DOHH2 (cell line): ENCODE results near the gene DCST2.

Experiments
- H3F3A ChIP-seq: fragments of 200-600 bp; sonication (generic), shearing (Covaris generic); 2 replicates; pipeline ENCODE4 v1.6.0; 2016; ENCODE audit warnings: antibody characterized with exemption, mild to moderate bottlenecking; ENCODE audit not compliant: control insufficient read depth, insufficient read depth
- H3K27ac ChIP-seq: fragments of 200-600 bp; sonication (generic); 2 replicates; pipeline ENCODE4 v1.5.1; 2014; ENCODE audit warnings: low read depth, mild to moderate bottlenecking, low read length, moderate library complexity
- H3K27me3 ChIP-seq: fragments of 200-600 bp; sonication (generic); 2 replicates; pipeline ENCODE4 v1.6.1; 2014; ENCODE audit warnings: mild to moderate bottlenecking, low read length, mixed read lengths; ENCODE audit not compliant: control insufficient read depth
- H3K36me3 ChIP-seq: fragments of 200-600 bp; sonication (generic); 2 replicates; pipeline ENCODE4 v1.6.1; 2014; ENCODE audit warnings: mild to moderate bottlenecking, low read length, moderate library complexity, mixed read lengths; ENCODE audit not compliant: control insufficient read depth
- H3K4me1 ChIP-seq: fragments of 200-600 bp; sonication (generic); 2 replicates; pipeline ENCODE4 v1.6.1; 2014; ENCODE audit warnings: mild to moderate bottlenecking, low read length, mixed read lengths; ENCODE audit not compliant: control insufficient read depth
- H3K4me2 ChIP-seq: fragments of 200-600 bp; sonication (generic); 2 replicates; pipeline ENCODE4 v1.6.0; 2014; ENCODE audit warnings: mild to moderate bottlenecking, low read length, moderate library complexity
- H3K4me3 ChIP-seq: fragments of 200-600 bp; sonication (generic); 2 replicates; pipeline ENCODE4 v1.5.1; 2014; ENCODE audit warnings: mild to moderate bottlenecking, low read length, mixed read lengths
- H3K79me2 ChIP-seq: fragments of 200-600 bp; sonication (generic); 2 replicates; pipeline ENCODE4 v1.6.1; 2014; ENCODE audit warnings: mild to moderate bottlenecking, low read length, mixed read lengths; ENCODE audit not compliant: control insufficient read depth
- H3K9me2 ChIP-seq: fragments of 200-600 bp; sonication (generic); replicated peaks from 2 replicates; pipeline ENCODE4 v1.6.1; 2014; ENCODE audit warnings: mild to moderate bottlenecking, low read length, mixed read lengths; ENCODE audit not compliant: control insufficient read depth
- H3K9me3 ChIP-seq: fragments of 200-600 bp; sonication (generic); 2 replicates; pipeline ENCODE4 v1.6.1; 2014; ENCODE audit warnings: antibody characterized with exemption, low read length, mixed read lengths; ENCODE audit not compliant: control insufficient read depth, insufficient read depth
- H4K20me1 ChIP-seq: fragments of 200-600 bp; sonication (generic); 2 replicates; pipeline ENCODE4 v1.6.0; 2014; ENCODE audit warnings: low read depth, mild to moderate bottlenecking, antibody characterized with exemption, low read length, moderate library complexity; ENCODE audit not compliant: control insufficient read depth, insufficient read depth
- CTCF ChIP-seq: fragments of 200-600 bp; sonication (generic); IDR thresholded peaks from one replicate; pipeline ENCODE4 v1.5.1; 2014; ENCODE audit warnings: antibody characterized with exemption, mild to moderate bottlenecking, low read depth, low read length; ENCODE audit not compliant: poor library complexity, severe bottlenecking
- EZH2phosphoT487 ChIP-seq: fragments of 200-600 bp; sonication (generic); IDR thresholded peaks from 2 replicates; pipeline ENCODE4 v1.6.1; 2017; ENCODE audit warnings: borderline replicate concordance, mild to moderate bottlenecking, antibody characterized with exemption, low read length, moderate library complexity, mixed read lengths

The DCST2 gene

DNA sequence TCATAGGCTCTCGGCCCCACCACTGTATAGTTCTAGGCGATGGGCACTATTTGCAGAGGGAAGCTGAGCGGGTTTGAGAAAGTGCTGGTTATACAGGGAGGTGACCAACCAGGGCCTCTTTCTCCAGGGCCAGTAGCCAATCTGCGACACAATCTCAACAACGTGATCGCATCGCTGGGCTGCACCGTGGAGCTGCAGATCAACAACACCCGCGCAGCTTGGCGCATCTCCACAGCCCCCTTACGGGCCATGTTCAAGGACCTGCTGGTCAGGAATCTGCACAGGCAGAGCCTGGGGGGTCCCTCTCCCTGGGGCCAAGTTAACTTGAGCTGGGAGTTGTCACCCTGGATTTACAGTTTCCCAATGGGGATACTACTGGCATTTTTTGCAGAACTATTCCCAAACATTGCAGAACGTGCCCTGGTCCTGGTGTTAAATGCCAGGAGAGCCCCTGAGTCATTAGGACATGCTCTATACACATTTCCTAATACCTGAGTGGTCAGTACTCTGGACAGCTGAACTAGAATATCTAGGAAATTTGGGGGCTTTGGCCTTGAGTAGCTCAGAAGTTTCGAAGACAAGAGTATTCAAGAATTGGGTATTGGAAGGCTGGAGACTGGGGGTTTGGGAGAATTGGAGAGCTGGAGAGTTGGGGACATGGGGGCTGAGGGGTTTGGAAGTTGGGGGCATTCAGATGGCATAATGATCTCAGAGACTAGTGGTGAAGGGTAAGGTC, 6.9 kb upstream of the DCST2 start:
- Histone ChIP-seq H3F3A (no peaks in the 10 kb centered on the region), H3K4me3 (no peak overlapping the region), H3K9me2 (no peaks in the 10 kb centered on the region), H3K36me3 (no peaks in the 10 kb centered on the region), H3K79me2 (no peaks in the 10 kb centered on the region), H3K27me3 (peaks cover 32% of the 10 kb centered on the region), H3K27ac (no peak overlapping the region), H3K4me2 (no peak overlapping the region), H3K9me3 (no peaks in the 10 kb centered on the region), H3K4me1 (peaks cover 3% of the 10 kb centered on the region), H4K20me1 (no peaks in the 10 kb centered on the region)
- TF ChIP-seq EZH2phosphoT487 (no peak), CTCF (no peak)

DNA sequence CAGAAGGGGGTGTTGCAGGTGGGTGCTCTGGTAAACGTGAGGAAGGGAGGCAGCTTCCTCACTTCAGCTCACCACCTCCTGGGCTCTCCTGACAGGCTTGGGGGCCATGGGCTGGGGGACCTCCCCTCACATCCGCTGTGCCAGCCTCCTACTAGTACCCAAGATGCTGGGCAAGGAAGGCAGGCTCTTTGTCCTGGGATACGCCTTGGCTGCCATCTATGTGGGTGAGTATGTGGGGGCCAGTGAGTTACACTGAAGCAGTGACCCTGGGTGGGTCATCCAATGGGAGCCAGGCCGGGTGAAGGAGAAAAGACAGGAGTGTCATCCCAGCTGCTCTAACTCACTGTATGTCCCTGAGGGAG, 5.7 kb upstream of the DCST2 start:
- H3K27ac ChIP-seq, result no peak overlapping the region
- no peaks in the 10 kb centered on the region for H4K20me1 ChIP-seq
- H3K27me3 ChIP-seq, result peaks cover 39% of the 10 kb centered on the region
- no peak overlapping the region for H3K4me3 ChIP-seq
- no peak for TF ChIP-seq EZH2phosphoT487
- TF ChIP-seq CTCF, result no peak
- H3K4me2 ChIP-seq, result no peak overlapping the region
- H3F3A ChIP-seq, result no peaks in the 10 kb centered on the region
- no peaks in the 10 kb centered on the region for H3K9me2 ChIP-seq
- no peaks in the 10 kb centered on the region for H3K9me3 ChIP-seq
- no peaks in the 10 kb centered on the region for H3K4me1 ChIP-seq
- no peaks in the 10 kb centered on the region for H3K79me2 ChIP-seq
- H3K36me3 ChIP-seq, result no peaks in the 10 kb centered on the region

GRCh38 chr1:155038602-155039307, 5.2 kb upstream of the DCST2 start:
- Histone ChIP-seq H3K36me3 (no peaks in the 10 kb centered on the region), H3K4me1 (no peaks in the 10 kb centered on the region), H4K20me1 (no peaks in the 10 kb centered on the region), H3F3A (no peaks in the 10 kb centered on the region), H3K79me2 (no peaks in the 10 kb centered on the region), H3K4me2 (no peak overlapping the region), H3K9me2 (no peaks in the 10 kb centered on the region), H3K9me3 (no peaks in the 10 kb centered on the region), H3K27me3 (peaks cover 40% of the 10 kb centered on the region), H3K4me3 (no peak overlapping the region), H3K27ac (no peak overlapping the region)
- TF ChIP-seq EZH2phosphoT487 (no peak), CTCF (no peak)
